ENCODE results near the gene APBB3.
"Not testable (repeated sequence)": the region's sequence is repeated elsewhere in the genome, so short reads cannot be mapped to it uniquely, and the experiment has no call there.

APBB3 gene

GRCh38 chr5:140594169-140594568 is 29.8 kb upstream of the APBB3 start:
- H3K4me1 ChIP-seq (ENCODE audit: low read depth, poor library complexity, severe bottlenecking), result peaks cover 14% of the 10 kb centered on the region

GRCh38 chr5:140593070-140593469 is 28.7 kb upstream of the APBB3 start:
- not testable (repeated sequence) for H3K27ac ChIP-seq; H3K9ac ChIP-seq; H3K36me3 ChIP-seq (ENCODE audit: insufficient read depth); H2AFZ ChIP-seq (ENCODE audit: low read depth); H4K20me1 ChIP-seq (ENCODE audit: insufficient read depth); H3K79me2 ChIP-seq (ENCODE audit: insufficient read depth, low read depth); H3K27me3 ChIP-seq (ENCODE audit: insufficient read depth, low read depth); H3K4me3 ChIP-seq (IDR thresholded peaks at IDR 0.05; ENCODE audit: insufficient read depth, low read depth, low read length); H3K4me2 ChIP-seq
- peaks cover 21% of the 10 kb centered on the region for H3K4me1 ChIP-seq (ENCODE audit: low read depth, poor library complexity, severe bottlenecking)

More at GRCh38 chr5:140594169-140594568, 29.8 kb upstream of the APBB3 start:
- Histone ChIP-seq H3K9ac (no peak overlapping the region), H3K36me3 (ENCODE audit: insufficient read depth) (no peaks in the 10 kb centered on the region), H3K79me2 (ENCODE audit: insufficient read depth, low read depth) (no peaks in the 10 kb centered on the region), H3K27ac (no peak overlapping the region), H3K4me3 (IDR thresholded peaks at IDR 0.05; ENCODE audit: insufficient read depth, low read depth, low read length) (no peak overlapping the region), H2AFZ (ENCODE audit: low read depth) (no peak overlapping the region), H4K20me1 (ENCODE audit: insufficient read depth) (no peaks in the 10 kb centered on the region), H3K27me3 (ENCODE audit: insufficient read depth, low read depth) (no peaks in the 10 kb centered on the region), H3K4me2 (no peak overlapping the region)
- no peak for TF ChIP-seq CTCF (conservative IDR thresholded peaks at IDR 0.05; ENCODE audit: low read depth, low read length)

- Histone ChIP-seq H3K79me2 (ENCODE audit: insufficient read depth, low read depth) (no peaks in the 10 kb centered on the region), H4K20me1 (ENCODE audit: insufficient read depth) (no peaks in the 10 kb centered on the region), H3K36me3 (ENCODE audit: insufficient read depth) (no peaks in the 10 kb centered on the region), H3K27ac (no peak overlapping the region), H3K4me2 (no peak overlapping the region), H3K9ac (no peak overlapping the region), H2AFZ (ENCODE audit: low read depth) (no peak overlapping the region), H3K4me3 (IDR thresholded peaks at IDR 0.05; ENCODE audit: insufficient read depth, low read depth, low read length) (no peak overlapping the region), H3K27me3 (ENCODE audit: insufficient read depth, low read depth) (no peaks in the 10 kb centered on the region), H3K4me1 (ENCODE audit: low read depth, poor library complexity, severe bottlenecking) (peaks cover 21% of the 10 kb centered on the region)
- no peak for TF ChIP-seq CTCF (conservative IDR thresholded peaks at IDR 0.05; ENCODE audit: low read depth, low read length)
Observed at GRCh38 chr5:140591747-140592372, 27.5 kb upstream of the APBB3 start.

DNA sequence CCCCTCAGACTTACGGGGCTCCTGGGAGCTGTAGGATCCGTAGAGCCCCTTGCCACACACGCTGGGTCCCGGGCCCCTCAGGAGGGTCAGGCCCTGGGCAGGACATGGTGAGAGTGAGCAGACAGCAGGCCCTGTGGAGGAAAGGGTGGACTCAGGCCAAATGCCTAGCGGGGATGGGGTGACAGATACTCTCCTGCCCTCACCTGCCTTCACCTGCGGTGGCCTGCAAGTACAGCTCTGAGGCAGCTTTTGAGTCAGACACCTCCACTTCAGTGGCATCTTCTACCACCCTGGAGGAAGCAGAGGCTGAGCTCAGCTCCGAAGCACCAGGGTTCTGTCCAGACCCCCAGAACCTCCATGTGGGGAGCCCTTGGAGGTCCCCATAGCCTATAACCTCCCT is 26.5 kb upstream of the APBB3 start:
- Histone ChIP-seq H4K20me1 (ENCODE audit: insufficient read depth) (no peaks in the 10 kb centered on the region), H3K27ac (no peak overlapping the region), H3K79me2 (ENCODE audit: insufficient read depth, low read depth) (no peaks in the 10 kb centered on the region), H3K36me3 (ENCODE audit: insufficient read depth) (no peaks in the 10 kb centered on the region), H3K27me3 (ENCODE audit: insufficient read depth, low read depth) (no peaks in the 10 kb centered on the region), H2AFZ (ENCODE audit: low read depth) (no peak overlapping the region), H3K4me1 (ENCODE audit: low read depth, poor library complexity, severe bottlenecking) (peaks cover 18% of the 10 kb centered on the region), H3K9ac (no peak overlapping the region), H3K4me2 (no peak overlapping the region), H3K4me3 (IDR thresholded peaks at IDR 0.05; ENCODE audit: insufficient read depth, low read depth, low read length) (no peak overlapping the region)
- no peak for TF ChIP-seq CTCF (conservative IDR thresholded peaks at IDR 0.05; ENCODE audit: low read depth, low read length)

DNA sequence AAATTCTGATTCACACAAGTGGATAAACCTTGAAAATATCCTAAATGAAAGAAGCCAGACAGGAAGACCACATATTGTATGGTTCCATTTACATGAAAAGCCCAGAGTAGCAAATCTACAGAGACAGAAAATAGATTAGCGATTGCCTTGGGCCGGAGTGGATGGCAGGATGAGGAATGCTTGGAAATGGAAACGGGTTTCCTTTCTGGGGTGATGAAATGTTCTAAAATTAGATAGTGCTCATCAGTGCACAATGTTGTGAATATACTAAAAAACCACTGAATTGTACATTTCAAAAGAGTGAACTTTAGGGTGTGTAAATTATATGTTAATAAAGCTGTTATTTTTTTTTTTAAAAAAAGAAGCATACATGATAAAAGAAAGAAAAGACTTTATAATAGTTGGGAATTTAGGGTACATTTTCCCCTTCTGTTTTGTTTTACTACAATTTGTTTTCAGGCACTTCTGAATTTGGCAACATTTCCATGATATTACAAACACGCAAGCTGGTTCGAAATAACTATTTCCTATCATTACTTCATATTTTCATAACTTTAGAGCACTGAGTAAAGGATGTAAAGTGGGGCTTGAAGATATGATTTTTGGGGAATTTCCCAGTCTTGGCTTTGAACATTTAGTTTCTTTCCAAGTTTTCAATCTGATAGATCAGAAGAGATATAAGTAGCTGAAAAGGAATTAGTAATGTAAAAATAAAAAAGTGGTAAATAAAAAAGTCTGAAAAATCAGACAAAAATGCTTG is 24.1 kb upstream of the APBB3 start:
- H3K4me2 ChIP-seq, result no peak overlapping the region
- no peak overlapping the region for H3K27ac ChIP-seq
- no peaks in the 10 kb centered on the region for H3K79me2 ChIP-seq (ENCODE audit: insufficient read depth, low read depth)
- H4K20me1 ChIP-seq (ENCODE audit: insufficient read depth), result no peaks in the 10 kb centered on the region
- no peak overlapping the region for H3K9ac ChIP-seq
- H3K27me3 ChIP-seq (ENCODE audit: insufficient read depth, low read depth), result no peaks in the 10 kb centered on the region
- no peak overlapping the region for H3K4me3 ChIP-seq (IDR thresholded peaks at IDR 0.05; ENCODE audit: insufficient read depth, low read depth, low read length)
- no peak for TF ChIP-seq CTCF (conservative IDR thresholded peaks at IDR 0.05; ENCODE audit: low read depth, low read length)
- H2AFZ ChIP-seq (ENCODE audit: low read depth), result no peak overlapping the region
- no peaks in the 10 kb centered on the region for H3K36me3 ChIP-seq (ENCODE audit: insufficient read depth)
- peaks cover 8% of the 10 kb centered on the region for H3K4me1 ChIP-seq (ENCODE audit: low read depth, poor library complexity, severe bottlenecking)

Data from KMS-11 (cell line).